ENCODE measurements around the gene HIP1R.
A peak's percentile ranks its signal among the peaks of the same experiment; 100 is the strongest.
"Not testable (repeated sequence)": the region's sequence is repeated elsewhere in the genome, so short reads cannot be mapped to it uniquely, and the experiment has no call there.

The HIP1R gene

GRCh38 chr12:122896662-122897061 lies 61.4 kb downstream of the HIP1R start:
- no peak for DNase-seq

GRCh38 chr12:122899887-122900286 lies 64.6 kb downstream of the HIP1R start:
- DNase-seq, result no peak

GRCh38 chr12:122902854-122903692 lies 67.8 kb downstream of the HIP1R start:
- no peak for DNase-seq

- no peak for DNase-seq
These were observed 68.4 kb downstream of the HIP1R start for GRCh38 chr12:122903693-122904034.

GRCh38 chr12:122905258-122905657 lies 70.0 kb downstream of the HIP1R start:
- DNase-seq, result not testable (repeated sequence)

GRCh38 chr12:122908915-122909314 lies 73.7 kb downstream of the HIP1R start:
- no peak for DNase-seq

- DNase-seq, result peak; percentile 58
These were observed 74.4 kb downstream of the HIP1R start for GRCh38 chr12:122909442-122910288.
